Upper lobe of right lung (tissue), 1 donor: Measurements from ENCODE around the gene ZNF718. TPM values are rescaled to one million over a fixed set of nuclear protein-coding genes. Genes with fewer than 3 reads are reported as not detected.
"Not testable (repeated sequence)": the region's sequence is repeated elsewhere in the genome, so short reads cannot be mapped to it uniquely, and the experiment has no call there.

Experiments
- ATAC-seq: fragments of 200-7000 bp; cut with Tn5 transposase; one replicate; pipeline ENCODE4 v1.9.1; 2020; ENCODE audit warnings: mild to moderate bottlenecking, moderate library complexity
- DNase-seq: peaks from one replicate; pipeline ENCODE4 v3.0.0-alpha.2; 2020
- H3K27ac ChIP-seq: fragments of 200-600 bp; one replicate; pipeline ENCODE4 v1.8.0; 2022
- H3K27me3 ChIP-seq: fragments of 200-600 bp; one replicate; pipeline ENCODE4 v1.8.0; 2022; ENCODE audit warnings: mild to moderate bottlenecking
- H3K36me3 ChIP-seq: fragments of 200-600 bp; one replicate; pipeline ENCODE4 v1.8.0; 2022
- H3K4me1 ChIP-seq: fragments of 200-600 bp; one replicate; pipeline ENCODE4 v1.8.0; 2022
- H3K4me3 ChIP-seq: fragments of 200-600 bp; one replicate; pipeline ENCODE4 v1.8.0; 2022; ENCODE audit warnings: mild to moderate bottlenecking
- H3K9me3 ChIP-seq: fragments of 200-600 bp; one replicate; pipeline ENCODE4 v1.8.0; 2022
- intact Hi-C: fragments of 100-400 bp; cut with DNase I; formaldehyde crosslinking; loops from one replicate; pipeline ENCODE4 v1.11.0; 2022
- total RNA-seq: library from RNA; stranded (reverse); fragmentation: NEBNext Ultra II Directional; extraction: Animal tissue kit (Norgen Biotek cat#: 25700); gene quantifications from one replicate; pipeline ENCODE4 v1.2.1, GENCODE V29; 2021
- TF ChIP-seq, protein P1 (sequence below): fragments of 200-600 bp; IDR thresholded peaks from one replicate; pipeline ENCODE4 v1.8.0; 2022; ENCODE audit warnings: antibody characterized with exemption
- donor health status: DM: no; HTN: yes; CAD: no; lungs with severe emphysema.

The ZNF718 gene
- total RNA-seq, 1 donor from 2014 or later = 9.1 TPM

DNA sequence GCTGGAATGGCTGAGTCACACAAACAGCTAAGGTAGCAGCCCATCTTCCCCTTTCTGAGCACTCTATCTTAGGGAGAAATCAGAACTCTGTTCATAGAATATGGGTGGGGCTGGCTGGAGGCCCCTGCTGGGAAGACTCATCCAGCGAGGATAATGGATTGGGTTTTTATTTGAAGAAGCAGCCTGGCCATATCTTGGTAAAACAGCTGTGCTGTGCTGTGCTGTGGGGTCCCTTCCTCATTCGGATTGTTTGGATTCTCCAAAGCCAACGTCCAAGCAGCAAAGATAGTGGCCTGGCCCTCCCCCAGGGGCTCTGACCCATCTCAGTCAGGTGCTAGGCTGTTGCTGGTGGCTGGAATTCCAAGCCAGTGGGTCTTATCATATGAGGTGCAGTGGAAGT, 63.8 kb downstream of the ZNF718 start:
- intact Hi-C loops = no loop called here
- Histone ChIP-seq H3K4me1 (no peaks in the 10 kb centered on the region), H3K9me3 (peaks cover 50% of the 10 kb centered on the region), H3K27ac (no peak overlapping the region), H3K27me3 (no peaks in the 10 kb centered on the region), H3K36me3 (no peaks in the 10 kb centered on the region), H3K4me3 (no peak overlapping the region)
- DNase-seq = no peak
- ATAC-seq = no peak
- TF ChIP-seq, protein P1, sequence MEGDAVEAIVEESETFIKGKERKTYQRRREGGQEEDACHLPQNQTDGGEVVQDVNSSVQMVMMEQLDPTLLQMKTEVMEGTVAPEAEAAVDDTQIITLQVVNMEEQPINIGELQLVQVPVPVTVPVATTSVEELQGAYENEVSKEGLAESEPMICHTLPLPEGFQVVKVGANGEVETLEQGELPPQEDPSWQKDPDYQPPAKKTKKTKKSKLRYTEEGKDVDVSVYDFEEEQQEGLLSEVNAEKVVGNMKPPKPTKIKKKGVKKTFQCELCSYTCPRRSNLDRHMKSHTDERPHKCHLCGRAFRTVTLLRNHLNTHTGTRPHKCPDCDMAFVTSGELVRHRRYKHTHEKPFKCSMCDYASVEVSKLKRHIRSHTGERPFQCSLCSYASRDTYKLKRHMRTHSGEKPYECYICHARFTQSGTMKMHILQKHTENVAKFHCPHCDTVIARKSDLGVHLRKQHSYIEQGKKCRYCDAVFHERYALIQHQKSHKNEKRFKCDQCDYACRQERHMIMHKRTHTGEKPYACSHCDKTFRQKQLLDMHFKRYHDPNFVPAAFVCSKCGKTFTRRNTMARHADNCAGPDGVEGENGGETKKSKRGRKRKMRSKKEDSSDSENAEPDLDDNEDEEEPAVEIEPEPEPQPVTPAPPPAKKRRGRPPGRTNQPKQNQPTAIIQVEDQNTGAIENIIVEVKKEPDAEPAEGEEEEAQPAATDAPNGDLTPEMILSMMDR = no peak

DNA sequence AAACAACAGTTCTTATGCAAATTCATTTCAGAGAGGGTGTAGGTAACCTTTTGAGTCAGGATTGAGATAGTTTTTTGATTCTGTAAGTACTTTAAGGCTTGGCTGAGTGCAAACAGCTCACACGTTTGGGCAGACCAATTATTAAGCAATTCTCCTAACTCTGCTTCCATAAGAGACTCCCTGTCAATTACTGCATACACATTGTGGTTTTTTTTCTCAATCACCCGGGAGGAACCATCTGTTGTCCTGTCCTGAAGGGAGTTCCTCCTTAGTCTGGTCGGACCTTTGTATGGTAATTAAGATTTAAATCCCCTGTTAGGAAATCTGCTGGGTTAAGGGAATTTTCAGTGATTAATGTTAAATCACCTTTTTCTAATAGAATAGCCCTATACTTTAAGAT, 70.9 kb downstream of the ZNF718 start:
- H3K36me3 ChIP-seq, H3K27me3 ChIP-seq, H3K4me1 ChIP-seq, H3K27ac ChIP-seq, DNase-seq, H3K9me3 ChIP-seq, ATAC-seq, intact Hi-C loops, H3K4me3 ChIP-seq: not testable (repeated sequence)

DNA sequence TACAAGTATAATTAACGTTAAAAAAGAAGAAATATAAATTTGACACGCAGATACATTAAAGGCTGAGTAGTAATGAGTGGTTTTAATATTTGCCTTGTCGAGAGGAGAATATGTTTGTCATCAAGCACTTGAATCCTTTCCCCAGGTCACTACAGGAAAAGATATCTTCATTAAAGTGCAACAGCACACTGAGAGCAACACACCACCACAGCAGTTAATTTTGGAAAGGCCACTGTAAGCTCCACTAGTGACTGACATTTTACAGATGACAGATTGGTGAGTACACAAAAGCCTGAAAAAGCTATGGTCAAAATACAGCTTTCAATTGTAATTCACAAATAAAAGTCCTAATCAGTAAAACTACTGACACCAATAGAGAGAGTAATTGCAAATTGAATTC, 76.6 kb downstream of the ZNF718 start:
- Histone ChIP-seq H3K9me3 (peaks cover 6% of the 10 kb centered on the region), H3K4me1 (no peaks in the 10 kb centered on the region), H3K4me3 (no peak overlapping the region), H3K27me3 (no peaks in the 10 kb centered on the region), H3K36me3 (no peaks in the 10 kb centered on the region), H3K27ac (no peak overlapping the region)
- ATAC-seq (no peak), DNase-seq (no peak)
- TF ChIP-seq, protein P1 = no peak
- intact Hi-C loops = no loop called here

DNA sequence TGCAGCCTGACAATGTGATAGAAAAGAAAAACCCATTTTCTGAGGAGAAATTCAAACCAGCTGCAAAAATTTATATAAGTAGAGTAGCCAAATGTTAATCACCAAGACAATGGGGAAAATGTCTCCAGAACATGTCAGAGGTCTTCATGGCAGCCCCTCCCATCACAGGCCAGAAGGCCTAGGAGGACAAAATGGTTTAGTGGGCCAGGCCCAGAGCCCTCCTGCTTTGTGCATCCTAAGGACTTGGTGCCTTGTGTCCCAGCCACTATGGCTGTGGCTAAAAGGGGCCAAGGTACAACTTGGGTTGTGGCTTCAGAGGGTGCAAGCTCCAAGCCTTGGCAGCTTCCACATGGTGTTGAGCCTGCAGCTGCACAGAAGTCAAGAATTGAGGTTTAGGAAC, 78.5 kb downstream of the ZNF718 start:
- H3K36me3 ChIP-seq, intact Hi-C loops, H3K27me3 ChIP-seq, H3K9me3 ChIP-seq, H3K27ac ChIP-seq, ATAC-seq, H3K4me1 ChIP-seq, DNase-seq, H3K4me3 ChIP-seq: not testable (repeated sequence)

DNA sequence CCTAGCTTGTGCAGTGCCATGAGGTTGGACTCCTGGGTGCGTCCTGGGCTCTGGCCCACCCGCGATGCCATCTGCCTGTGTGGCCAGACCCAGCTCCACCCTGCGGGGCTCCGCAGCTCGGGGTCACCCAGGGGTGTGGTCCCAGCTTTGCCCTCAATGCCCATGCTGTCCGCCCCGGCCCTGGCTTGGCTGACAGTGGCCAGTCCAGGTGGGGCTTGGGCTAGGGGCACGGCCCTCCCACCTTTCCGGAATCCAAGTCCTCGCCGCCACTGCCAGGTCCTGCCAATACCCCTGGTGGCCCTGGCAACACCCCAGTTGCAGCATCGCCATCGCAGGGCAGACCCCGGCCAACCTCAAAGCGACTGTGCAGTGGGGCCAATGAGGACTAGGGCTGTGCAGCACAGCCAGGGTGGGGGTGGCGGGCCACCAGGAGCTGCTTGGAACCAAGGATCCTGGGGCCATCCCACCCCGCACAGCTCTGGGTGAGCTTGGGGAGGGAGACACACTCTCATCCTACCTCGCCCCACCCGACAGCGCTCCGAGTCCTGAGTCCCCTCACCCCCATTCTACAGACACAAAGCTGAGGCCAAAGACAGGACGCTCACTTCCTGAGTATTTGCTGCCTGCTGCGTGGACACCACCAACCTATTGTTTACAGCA, 80.9 kb downstream of the ZNF718 start:
- intact Hi-C loops = no loop called here
- TF ChIP-seq, protein P1 = no peak
- DNase-seq (no peak), ATAC-seq (peak; percentile 45)
- Histone ChIP-seq H3K4me3 (no peak overlapping the region), H3K9me3 (peaks cover 14% of the 10 kb centered on the region), H3K27ac (no peak overlapping the region), H3K27me3 (no peaks in the 10 kb centered on the region), H3K4me1 (no peaks in the 10 kb centered on the region), H3K36me3 (no peaks in the 10 kb centered on the region)

DNA sequence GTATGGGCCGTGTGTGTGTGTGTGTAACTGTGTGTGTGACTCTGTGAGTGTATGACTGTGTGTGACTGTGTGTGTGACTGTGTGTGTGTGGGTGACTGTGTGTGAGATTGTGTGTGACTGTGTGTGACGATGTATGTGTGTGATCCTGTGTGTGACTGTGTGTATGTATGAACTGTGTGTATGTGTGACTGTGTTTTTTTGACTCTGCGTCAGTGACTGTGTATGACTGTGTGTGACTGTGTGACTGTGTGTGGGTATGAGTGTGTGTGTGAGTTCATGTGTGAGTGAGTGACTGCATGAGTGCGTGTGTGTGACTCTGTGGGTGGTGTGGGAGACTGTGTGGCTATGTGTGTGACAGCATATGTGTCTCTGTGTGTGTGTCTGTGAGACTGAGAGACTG, 81.8 kb downstream of the ZNF718 start:
- Histone ChIP-seq H3K27ac (no peak overlapping the region), H3K4me1 (no peaks in the 10 kb centered on the region), H3K4me3 (no peak overlapping the region), H3K9me3 (peaks cover 14% of the 10 kb centered on the region), H3K36me3 (no peaks in the 10 kb centered on the region), H3K27me3 (no peaks in the 10 kb centered on the region)
- TF ChIP-seq, protein P1 = no peak
- intact Hi-C loops = no loop called here
- DNase-seq = no peak
- no peak for ATAC-seq

DNA sequence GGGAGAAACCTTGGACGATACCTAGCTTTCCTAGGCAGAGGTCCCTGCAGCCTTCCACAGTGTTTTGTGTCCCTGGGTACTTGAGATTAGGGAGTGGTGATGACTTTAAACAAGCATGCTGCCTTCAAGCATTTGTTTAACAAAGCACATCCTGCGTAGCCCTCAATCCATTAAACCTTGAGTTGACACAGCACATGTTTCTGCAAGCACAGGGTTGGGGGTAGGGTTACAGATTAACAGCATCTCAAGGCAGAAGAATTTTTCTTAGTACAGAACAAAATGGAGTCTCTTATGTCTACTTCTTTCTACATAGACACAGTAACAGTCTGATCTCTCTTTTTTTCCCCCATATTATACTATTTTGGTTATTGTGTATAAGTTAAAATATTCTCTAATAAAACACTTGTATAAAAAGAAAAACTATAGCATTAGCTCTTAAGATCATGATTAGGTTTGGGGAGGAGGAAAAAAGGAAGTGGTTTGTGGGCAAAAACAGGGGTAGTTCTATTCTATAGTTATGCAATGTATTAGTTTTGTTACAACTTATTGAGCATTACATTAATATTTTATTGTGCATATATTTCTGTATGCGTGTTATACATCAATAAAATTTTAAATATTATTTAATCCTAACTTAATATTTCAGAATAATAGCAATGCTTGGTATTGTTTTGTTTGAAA, 84.3 kb downstream of the ZNF718 start:
- intact Hi-C loops = not testable (repeated sequence)

More for the DNA sequence above, 84.3 kb downstream of the ZNF718 start:
- not testable (repeated sequence) for H3K4me3 ChIP-seq, H3K27ac ChIP-seq, ATAC-seq, DNase-seq, H3K36me3 ChIP-seq, H3K9me3 ChIP-seq, H3K4me1 ChIP-seq, H3K27me3 ChIP-seq
